GM12864 (cell line): ENCODE data around the gene LPO.
A peak's percentile ranks its signal among the peaks of the same experiment; 100 is the strongest.

Experiments
- DNase-seq: peaks from one replicate; pipeline ENCODE4 v3.0.0-alpha.2; 2011; ENCODE audit warnings: low read depth
- H3K4me3 ChIP-seq: 2 replicates; pipeline ENCODE4 v1.5.1; 2011; ENCODE audit warnings: mild to moderate bottlenecking, low read depth, low read length, control low read depth
- TF ChIP-seq, protein P1 (sequence below): IDR thresholded peaks from 2 replicates; pipeline ENCODE4 v1.5.1; 2011; ENCODE audit warnings: low read depth, mild to moderate bottlenecking, moderate library complexity, low read length, control low read depth, inconsistent platforms; ENCODE audit errors: missing control alignments

Gene LPO

DNA sequence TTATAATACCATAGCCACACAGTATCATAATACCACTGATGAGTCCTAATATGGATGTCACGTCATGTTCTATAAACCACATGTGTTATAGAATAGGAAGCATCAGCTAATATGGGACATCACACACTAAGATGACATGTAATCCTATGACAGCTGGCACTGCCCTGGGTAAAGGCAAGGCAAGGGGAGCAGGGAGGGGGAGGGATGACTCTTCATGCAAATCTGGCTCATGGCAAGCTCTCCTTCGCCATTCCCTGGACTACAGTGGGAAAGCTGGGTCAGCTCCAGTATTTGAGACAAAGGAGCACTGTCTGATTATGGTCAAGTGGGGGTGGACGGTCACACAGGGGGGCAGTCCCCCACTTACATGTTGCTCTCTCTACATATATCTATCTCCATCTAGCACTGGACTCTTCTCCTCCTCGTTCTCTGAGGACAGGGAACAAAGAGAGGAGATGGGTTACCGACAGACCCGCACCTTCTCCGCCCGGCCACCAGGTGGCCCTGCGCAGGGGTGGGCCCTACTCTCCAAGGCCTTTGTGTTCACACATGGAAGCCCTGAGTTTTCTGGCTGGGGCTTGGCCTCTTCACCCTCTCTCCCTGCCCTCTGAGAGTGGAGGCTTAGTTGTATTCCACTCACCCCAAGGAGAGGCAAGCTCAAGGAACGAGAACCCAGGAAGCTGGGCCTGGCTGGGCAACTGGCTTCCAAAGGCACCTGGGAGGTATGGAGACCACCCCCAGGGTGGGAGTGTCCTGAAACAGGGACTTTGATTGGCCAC is 65.8 kb downstream of the LPO start:
- no peak overlapping the region for H3K4me3 ChIP-seq

DNA sequence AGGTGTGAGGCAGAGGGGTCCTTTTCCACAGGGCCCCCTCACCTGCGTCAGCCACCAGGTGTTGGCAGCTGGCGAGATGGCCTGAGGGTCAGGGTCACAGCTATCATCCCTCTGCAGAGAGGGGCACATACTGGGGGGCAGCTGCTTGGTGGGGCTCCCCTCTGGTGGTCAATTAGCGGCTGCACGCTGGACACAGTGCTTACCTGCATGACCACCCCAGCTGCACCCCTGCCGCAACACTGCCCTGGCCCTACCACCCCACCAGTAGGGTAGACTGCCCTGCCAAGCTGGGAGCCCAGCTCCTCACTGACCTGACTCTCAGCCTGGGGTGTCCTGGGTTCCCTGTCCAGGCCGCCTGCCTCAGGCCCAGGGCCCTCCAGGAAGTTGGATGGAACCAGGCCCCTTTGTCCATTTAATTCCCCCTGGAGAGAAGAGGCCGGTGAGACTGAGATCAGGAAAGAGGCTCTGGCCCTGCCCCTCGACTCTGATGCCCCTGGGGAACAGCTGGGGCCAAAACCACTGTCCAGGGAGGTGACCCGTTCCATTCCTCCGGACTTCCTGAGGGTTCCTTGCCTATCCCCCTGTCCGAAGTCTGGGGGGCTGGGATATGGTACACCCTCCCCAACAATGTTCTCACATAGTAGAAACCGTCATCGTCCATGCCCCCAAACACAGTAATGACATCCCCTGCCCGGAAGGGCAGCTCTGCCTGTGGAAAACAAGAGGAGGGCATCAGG is 66.5 kb downstream of the LPO start:
- DNase-seq, result no peak
- TF ChIP-seq, protein P1, sequence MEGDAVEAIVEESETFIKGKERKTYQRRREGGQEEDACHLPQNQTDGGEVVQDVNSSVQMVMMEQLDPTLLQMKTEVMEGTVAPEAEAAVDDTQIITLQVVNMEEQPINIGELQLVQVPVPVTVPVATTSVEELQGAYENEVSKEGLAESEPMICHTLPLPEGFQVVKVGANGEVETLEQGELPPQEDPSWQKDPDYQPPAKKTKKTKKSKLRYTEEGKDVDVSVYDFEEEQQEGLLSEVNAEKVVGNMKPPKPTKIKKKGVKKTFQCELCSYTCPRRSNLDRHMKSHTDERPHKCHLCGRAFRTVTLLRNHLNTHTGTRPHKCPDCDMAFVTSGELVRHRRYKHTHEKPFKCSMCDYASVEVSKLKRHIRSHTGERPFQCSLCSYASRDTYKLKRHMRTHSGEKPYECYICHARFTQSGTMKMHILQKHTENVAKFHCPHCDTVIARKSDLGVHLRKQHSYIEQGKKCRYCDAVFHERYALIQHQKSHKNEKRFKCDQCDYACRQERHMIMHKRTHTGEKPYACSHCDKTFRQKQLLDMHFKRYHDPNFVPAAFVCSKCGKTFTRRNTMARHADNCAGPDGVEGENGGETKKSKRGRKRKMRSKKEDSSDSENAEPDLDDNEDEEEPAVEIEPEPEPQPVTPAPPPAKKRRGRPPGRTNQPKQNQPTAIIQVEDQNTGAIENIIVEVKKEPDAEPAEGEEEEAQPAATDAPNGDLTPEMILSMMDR, result no peak
- no peak overlapping the region for H3K4me3 ChIP-seq

More for the DNA sequence above, 65.8 kb downstream of the LPO start:
- DNase-seq, result no peak
- TF ChIP-seq, protein P1, result peak; percentile 96

DNA sequence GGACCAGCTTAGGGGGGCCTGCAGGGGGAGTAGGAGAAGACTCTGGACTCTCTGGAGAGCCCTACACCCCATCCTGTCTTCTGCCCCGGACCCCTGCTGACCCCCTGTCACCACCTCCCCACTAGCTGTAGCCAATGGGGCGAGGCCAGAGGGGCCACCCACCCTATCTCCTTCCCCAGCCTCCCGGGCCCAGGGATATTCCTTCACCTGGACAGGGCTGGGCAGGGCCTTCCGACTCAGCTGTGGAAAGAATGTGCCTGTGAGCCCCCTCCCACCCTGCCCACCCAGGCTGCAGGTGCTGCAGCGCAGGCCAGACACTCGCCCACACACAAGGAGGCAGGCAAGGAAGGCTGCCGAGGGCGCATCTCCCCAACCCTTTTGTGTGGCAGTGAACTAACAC is 67.2 kb downstream of the LPO start:
- no peak for DNase-seq
- TF ChIP-seq, protein P1, result no peak
- H3K4me3 ChIP-seq, result no peak overlapping the region

DNA sequence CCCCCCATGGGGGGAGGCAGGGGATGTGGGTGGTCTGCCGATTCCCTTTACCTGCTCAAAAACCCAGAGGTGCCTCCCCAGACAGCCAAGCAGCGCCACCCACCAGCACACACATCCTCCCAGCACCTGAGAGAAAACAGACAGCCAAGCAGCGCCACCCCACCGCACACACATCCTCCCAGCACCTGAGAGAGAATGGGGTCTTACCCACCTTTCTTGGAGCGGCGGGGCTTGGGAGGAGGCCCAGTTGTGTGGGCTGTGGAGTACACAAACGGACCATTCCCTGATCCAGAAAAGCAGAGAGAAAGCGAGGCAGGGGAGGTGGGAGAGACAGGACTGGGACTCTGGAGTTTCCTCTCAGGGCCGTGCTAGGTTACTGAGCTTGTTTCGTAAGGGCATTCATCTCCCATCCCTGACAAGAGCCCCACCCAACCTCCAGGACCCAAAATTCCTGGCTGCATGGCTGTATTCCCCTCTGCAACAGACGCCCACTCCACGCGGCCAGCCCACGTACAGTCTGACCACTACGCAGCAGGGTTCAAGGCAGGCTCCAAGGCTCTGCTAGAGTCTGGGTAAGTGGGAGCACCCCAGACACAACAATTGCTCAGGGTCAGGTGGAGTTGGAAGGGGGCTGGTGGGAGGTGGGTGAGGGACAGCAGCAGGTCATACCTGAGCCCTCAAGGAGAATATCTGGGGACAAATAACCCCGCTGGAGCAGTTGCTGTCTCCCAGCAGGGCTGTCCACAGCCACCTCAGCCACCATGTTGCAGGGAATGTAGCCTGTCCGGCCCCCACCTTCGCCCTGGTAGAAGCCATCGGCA is 68.0 kb downstream of the LPO start:
- DNase-seq, result no peak
- no peak overlapping the region for H3K4me3 ChIP-seq
- TF ChIP-seq, protein P1, result no peak

DNA sequence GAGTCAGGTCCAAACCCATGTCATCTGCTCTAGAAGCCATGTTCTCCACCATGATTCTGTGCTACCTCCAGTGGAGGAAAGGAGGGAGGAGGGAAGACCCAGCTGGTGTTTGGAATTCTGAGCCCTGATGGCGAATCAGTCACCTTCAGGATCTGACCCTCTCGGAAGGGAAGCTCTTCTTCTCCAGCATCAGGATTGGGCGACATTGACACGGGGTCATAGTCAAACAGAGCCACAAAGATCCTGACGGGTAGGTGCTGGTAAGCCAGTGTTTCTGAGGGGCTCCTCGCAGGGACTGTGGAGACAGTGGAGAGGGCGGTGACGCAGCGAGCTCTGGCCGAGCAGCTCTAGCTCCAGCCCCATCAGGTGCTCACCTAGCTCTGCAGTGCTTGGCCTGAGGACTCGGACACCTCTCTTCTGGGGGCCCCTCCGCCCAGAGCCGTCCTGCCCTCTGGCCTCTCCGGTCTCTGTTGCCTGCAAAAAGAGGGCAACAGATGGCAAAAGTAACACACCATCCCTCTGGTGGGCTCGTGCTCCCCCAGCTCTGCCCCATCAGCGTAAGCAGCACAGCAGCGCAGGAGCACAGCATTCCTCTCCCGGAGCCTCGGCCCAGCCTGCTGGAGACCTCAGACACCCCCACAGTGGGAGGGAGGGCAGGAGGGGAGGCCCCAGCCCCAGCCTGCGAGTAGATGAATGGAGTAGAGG is 69.2 kb downstream of the LPO start:
- no peak overlapping the region for H3K4me3 ChIP-seq
- TF ChIP-seq, protein P1, result no peak
- DNase-seq, result no peak

DNA sequence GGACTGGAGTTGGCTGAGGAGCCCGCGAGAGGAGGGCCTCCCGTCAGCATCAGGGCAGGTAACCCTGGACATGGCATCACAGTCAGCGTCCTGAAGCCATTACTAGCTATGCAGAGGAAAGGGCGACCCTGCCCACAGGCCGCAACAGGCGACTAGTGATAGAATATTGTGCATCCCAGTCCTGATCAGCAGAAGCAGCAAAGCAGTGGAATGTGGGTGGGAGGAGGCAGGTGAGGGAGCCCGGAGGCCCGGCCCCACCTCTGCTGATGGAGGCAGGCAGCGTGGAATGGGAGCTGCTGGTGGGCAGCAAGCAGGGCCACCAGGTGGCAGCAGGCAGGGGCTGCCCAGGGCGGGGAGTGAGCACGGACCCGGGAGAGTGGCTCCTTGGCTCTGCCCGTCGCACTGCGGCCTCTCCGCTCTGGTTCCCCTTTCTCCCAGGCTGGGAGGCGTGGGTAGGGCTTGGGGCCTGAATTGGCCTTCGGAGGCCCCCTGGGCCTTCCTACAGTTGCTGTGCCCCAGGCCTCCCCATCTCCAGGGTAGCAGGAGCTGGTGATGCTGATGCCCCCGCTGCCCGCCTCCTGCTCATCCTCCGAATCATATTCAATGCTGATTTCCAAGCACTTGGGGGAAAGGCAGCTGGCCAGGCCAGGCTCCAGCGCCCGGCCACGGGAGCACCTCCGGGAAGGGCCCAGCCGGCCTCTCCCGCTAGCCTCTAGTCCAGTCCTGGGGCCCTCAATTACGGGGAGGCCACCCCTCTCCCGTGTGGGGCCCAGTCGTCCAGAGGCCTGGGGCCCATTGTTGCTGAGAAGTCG is 70.0 kb downstream of the LPO start:
- TF ChIP-seq, protein P1, result peak; percentile 26
- DNase-seq, result no peak
- no peak overlapping the region for H3K4me3 ChIP-seq
